Kidney (tissue), 14 donors: ENCODE results near the gene RNF141. TPM values are rescaled to one million over a fixed set of nuclear protein-coding genes. Genes with fewer than 3 reads are reported as not detected.

ENCODE experiments used
- DNase-seq, 5 donors: peaks; one replicate each; pipeline ENCODE4 v3.0.0-alpha.2; 2013 to 2020
- FAIRE-seq: peaks from 2 replicates; lab custom pipeline; 2012; peaks lifted over from hg19 to GRCh38; lab: Jason Lieb, UNC
- H3K27ac ChIP-seq, 2 donors: one replicate each; pipeline ENCODE4 v1.7.0; 2013; ENCODE audit warnings: low read depth in 2 of 2, low read length in 2 of 2, inconsistent platforms in 1 of 2
- H3K27me3 ChIP-seq: one replicate; pipeline ENCODE4 v1.7.1; 2013; ENCODE audit warnings: low read length, inconsistent platforms; ENCODE audit not compliant: control insufficient read depth, insufficient read depth
- H3K36me3 ChIP-seq, 3 donors: one replicate each; pipeline versions ENCODE4 v1.7.0 to v1.7.1; 2013; ENCODE audit warnings: low read length in 3 of 3, control low read depth in 1 of 3, inconsistent platforms in 1 of 3; ENCODE audit not compliant: insufficient read depth in 3 of 3, control insufficient read depth in 2 of 3
- H3K4me1 ChIP-seq, 3 donors: one replicate each; pipeline versions ENCODE4 v1.7.0 to v1.7.1; 2013; ENCODE audit warnings: low read length in 3 of 3, inconsistent platforms in 1 of 3, low read depth in 1 of 3; ENCODE audit not compliant: control insufficient read depth in 2 of 3, insufficient read depth in 2 of 3
- H3K4me3 ChIP-seq, 3 donors: one replicate each; pipeline versions ENCODE4 v1.7.0 to v1.8.1; 2013; ENCODE audit warnings: low read length in 3 of 3, control low read depth in 1 of 3, inconsistent platforms in 1 of 3
- H3K9ac ChIP-seq, 3 donors: one replicate each; pipeline versions ENCODE4 v1.7.0 to v1.7.1; 2013; ENCODE audit warnings: low read length in 3 of 3, control low read depth in 1 of 3, inconsistent platforms in 1 of 3
- H3K9me3 ChIP-seq, 3 donors: one replicate each; pipeline versions ENCODE4 v1.7.0 to v1.7.1; 2013; ENCODE audit warnings: low read length in 3 of 3, control low read depth in 1 of 3, inconsistent platforms in 1 of 3; ENCODE audit not compliant: control insufficient read depth in 2 of 3, insufficient read depth in 1 of 3
- intact Hi-C: fragments of 100-400 bp; cut with DNase I; formaldehyde crosslinking; loops from one replicate; pipeline ENCODE4 v1.11.1; 2022
- polyA plus RNA-seq: library from polyadenylated mRNA; stranded (reverse); fragments of 350-450 nt; fragmentation: Illumina TruSeq; extraction: RNeasy Lipid Tissue Mini Kit (QIAGEN cat#74804); gene quantifications from one replicate; pipeline ENCODE4 v1.2.3, GENCODE V29; 2014; ENCODE audit warnings: low read depth, low replicate concordance; ENCODE audit not compliant: insufficient read depth
- total RNA-seq: library from RNA; stranded (reverse); fragmentation: NEBNext Ultra II Directional; extraction: Animal tissue kit (Norgen Biotek cat#: 25700); gene quantifications from one replicate; pipeline ENCODE4 v1.2.1, GENCODE V29; 2021
- TF ChIP-seq, protein P1 (sequence below): IDR thresholded peaks from 3 replicates; pipeline ENCODE4 v1.5.1; 2012; ENCODE audit warnings: mild to moderate bottlenecking, moderate library complexity, borderline replicate concordance; ENCODE audit not compliant: insufficient read depth; ENCODE audit errors: extremely low read depth
- donor health status: control.
- donor health status: control.
- donor health status: control.
- donor health status: control.
- donor health status: control.
- donor health status: DM: yes; HTN: yes; CAD: no.
- donor health status: Normal renal cell carcinoma (clear cell type).

RNF141 gene
- total and polyA plus RNA-seq, 2 donors from 2014 or later = 20.5 to 35.8 TPM

- H3K9me3 ChIP-seq = no peaks in the 10 kb centered on the region
- H3K36me3 ChIP-seq = peaks cover 0 to 4% (median 0%) of the 10 kb centered on the region in 3 donors
- DNase-seq (no peak), FAIRE-seq (no peak)
- H3K4me1 ChIP-seq = no peaks in the 10 kb centered on the region
- no peak overlapping the region for H3K4me3 ChIP-seq
- H3K9ac ChIP-seq = no peak overlapping the region
- no peaks in the 10 kb centered on the region for H3K27me3 ChIP-seq
- TF ChIP-seq, protein P1, sequence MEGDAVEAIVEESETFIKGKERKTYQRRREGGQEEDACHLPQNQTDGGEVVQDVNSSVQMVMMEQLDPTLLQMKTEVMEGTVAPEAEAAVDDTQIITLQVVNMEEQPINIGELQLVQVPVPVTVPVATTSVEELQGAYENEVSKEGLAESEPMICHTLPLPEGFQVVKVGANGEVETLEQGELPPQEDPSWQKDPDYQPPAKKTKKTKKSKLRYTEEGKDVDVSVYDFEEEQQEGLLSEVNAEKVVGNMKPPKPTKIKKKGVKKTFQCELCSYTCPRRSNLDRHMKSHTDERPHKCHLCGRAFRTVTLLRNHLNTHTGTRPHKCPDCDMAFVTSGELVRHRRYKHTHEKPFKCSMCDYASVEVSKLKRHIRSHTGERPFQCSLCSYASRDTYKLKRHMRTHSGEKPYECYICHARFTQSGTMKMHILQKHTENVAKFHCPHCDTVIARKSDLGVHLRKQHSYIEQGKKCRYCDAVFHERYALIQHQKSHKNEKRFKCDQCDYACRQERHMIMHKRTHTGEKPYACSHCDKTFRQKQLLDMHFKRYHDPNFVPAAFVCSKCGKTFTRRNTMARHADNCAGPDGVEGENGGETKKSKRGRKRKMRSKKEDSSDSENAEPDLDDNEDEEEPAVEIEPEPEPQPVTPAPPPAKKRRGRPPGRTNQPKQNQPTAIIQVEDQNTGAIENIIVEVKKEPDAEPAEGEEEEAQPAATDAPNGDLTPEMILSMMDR = no peak
- no peak overlapping the region for H3K27ac ChIP-seq
- intact Hi-C loops = no loop called here
Observed at GRCh38 chr11:10476342-10476741, 64.6 kb downstream of the RNF141 start.

- no peak for DNase-seq
- intact Hi-C loops = no loop called here
- no peak for FAIRE-seq
Observed at GRCh38 chr11:10474551-10474950, 66.4 kb downstream of the RNF141 start.

GRCh38 chr11:10473371-10473770 is 67.6 kb downstream of the RNF141 start:
- Histone ChIP-seq H3K36me3 (peaks cover 0 to 2% (median 0%) of the 10 kb centered on the region in 3 donors), H3K4me3 (no peak overlapping the region), H3K4me1 (no peaks in the 10 kb centered on the region), H3K27me3 (no peaks in the 10 kb centered on the region), H3K9me3 (no peaks in the 10 kb centered on the region), H3K27ac (no peak overlapping the region), H3K9ac (no peak overlapping the region)
- intact Hi-C loops = no loop called here
- DNase-seq = no peak
- TF ChIP-seq, protein P1 = no peak
- FAIRE-seq = no peak

More at GRCh38 chr11:10474551-10474950, 66.4 kb downstream of the RNF141 start:
- no peak overlapping the region for H3K27ac ChIP-seq
- no peaks in the 10 kb centered on the region for H3K4me1 ChIP-seq
- no peaks in the 10 kb centered on the region for H3K9me3 ChIP-seq
- TF ChIP-seq, protein P1 = no peak
- H3K9ac ChIP-seq = no peak overlapping the region
- H3K36me3 ChIP-seq = peaks cover 0 to 4% (median 0%) of the 10 kb centered on the region in 3 donors
- no peaks in the 10 kb centered on the region for H3K27me3 ChIP-seq
- H3K4me3 ChIP-seq = no peak overlapping the region
